Thyroid gland (tissue), 4 donors: ENCODE measurements around the gene P2RX6.

Source experiments
- CTCF ChIP-seq, 6 experiments: fragments of 200-600 bp in 3 of 6; fragments of 450-650 bp in 3 of 6; sonication (generic) in 3 of 6; IDR thresholded peaks; one replicate each; pipeline ENCODE4 v1.5.1; 2016 to 2019; ENCODE audit warnings: antibody characterized with exemption in 6 of 6, mild to moderate bottlenecking in 2 of 6, inconsistent platforms in 1 of 6, moderate library complexity in 1 of 6
- POLR2A ChIP-seq, 2 donors: fragments of 450-650 bp; IDR thresholded peaks; one replicate each; pipeline ENCODE4 v1.6.1; 2017; ENCODE audit warnings: antibody characterized with exemption in 2 of 2, mild to moderate bottlenecking in 2 of 2, moderate library complexity in 1 of 2

- no peak for TF ChIP-seq CTCF (IDR thresholded peaks at IDR 0.05)
- peak in 1 of 2 donors; percentile 5 for TF ChIP-seq POLR2A (IDR thresholded peaks at IDR 0.05)
Measured at GRCh38 chr22:20997536-20998257, 17.3 kb upstream of the P2RX6 start.
